Naive thymus-derived CD4-positive, alpha-beta T cell (primary cell): Measurements from ENCODE around the gene CD300H. TPM values are rescaled to one million over a fixed set of nuclear protein-coding genes. Genes with fewer than 3 reads are reported as not detected.

Experiments used
- ATAC-seq: fragments of 150-1000 bp; cut with Tn5 transposase; 2 replicates; pipeline ENCODE4 v1.10.0; 2021; ENCODE audit warnings: mild to moderate bottlenecking, moderate library complexity
- CTCF ChIA-PET: fragments of 350-600 bp; sonication (Branson Sonifier 250); formaldehyde crosslinking; loops from one replicate; lab custom pipeline; 2021; ENCODE audit warnings: antibody characterized with exemption; lab: Charles Lee
- POLR2A ChIA-PET: fragments of 350-600 bp; sonication (Branson Sonifier 250); formaldehyde crosslinking; loops from one replicate; lab custom pipeline; 2021; ENCODE audit warnings: antibody characterized with exemption, inconsistent platforms; lab: Charles Lee
- DNase-seq, 9 donors: peaks; one replicate each; pipeline versions ENCODE4 v3.0.0 to v3.0.0-alpha.2; 2020 to 2022; ENCODE audit warnings: mixed read lengths in 1 of 9
- H3K27ac ChIP-seq: one replicate; pipeline ENCODE4 v1.7.0; 2013; ENCODE audit warnings: mild to moderate bottlenecking, low read depth, low read length, moderate library complexity
- H3K27me3 ChIP-seq, 2 donors: one replicate each; pipeline ENCODE4 v1.7.0; 2013; ENCODE audit warnings: low read length in 2 of 2, mild to moderate bottlenecking in 2 of 2, moderate library complexity in 2 of 2; ENCODE audit not compliant: control insufficient read depth in 2 of 2, insufficient read depth in 2 of 2
- H3K36me3 ChIP-seq, 3 experiments: 1 replicate in 2 of 3; 2 replicates in 1 of 3; pipeline ENCODE4 v1.7.0; 2013; ENCODE audit warnings: low read length in 3 of 3, mild to moderate bottlenecking in 3 of 3, moderate library complexity in 1 of 3; ENCODE audit not compliant: insufficient read depth in 3 of 3, control insufficient read depth in 2 of 3
- H3K4me1 ChIP-seq, 2 donors: one replicate each; pipeline ENCODE4 v1.7.0; 2013; ENCODE audit warnings: low read length in 2 of 2, mild to moderate bottlenecking in 2 of 2, moderate library complexity in 1 of 2; ENCODE audit not compliant: control insufficient read depth in 2 of 2, insufficient read depth in 2 of 2
- H3K4me3 ChIP-seq: 2 replicates; pipeline ENCODE4 v1.7.0; 2013; ENCODE audit warnings: mild to moderate bottlenecking, low read length
- H3K9me3 ChIP-seq, 3 experiments: 1 replicate in 2 of 3; 2 replicates in 1 of 3; pipeline ENCODE4 v1.7.0; 2013; ENCODE audit warnings: low read length in 3 of 3; ENCODE audit not compliant: control insufficient read depth in 2 of 3
- H3K27ac Mint-ChIP-seq, 9 donors: one replicate each; pipeline ENCODE4 v1.8.0; 2020 to 2022; ENCODE audit warnings: mixed read lengths in 9 of 9, mild to moderate bottlenecking in 8 of 9, moderate library complexity in 5 of 9, inconsistent platforms in 2 of 9
- H3K27me3 Mint-ChIP-seq, 5 donors: one replicate each; pipeline ENCODE4 v1.8.0; 2021 to 2022; ENCODE audit warnings: mixed read lengths in 5 of 5, mild to moderate bottlenecking in 1 of 5
- H3K36me3 Mint-ChIP-seq, 5 donors: one replicate each; pipeline ENCODE4 v1.8.0; 2020 to 2022; ENCODE audit warnings: mixed read lengths in 5 of 5, mild to moderate bottlenecking in 3 of 5, inconsistent platforms in 1 of 5
- H3K4me1 Mint-ChIP-seq, 7 donors: one replicate each; pipeline ENCODE4 v1.8.0; 2020 to 2022; ENCODE audit warnings: mixed read lengths in 7 of 7, mild to moderate bottlenecking in 3 of 7, inconsistent platforms in 1 of 7
- H3K4me3 Mint-ChIP-seq, 10 donors: one replicate each; pipeline ENCODE4 v1.8.0; 2020 to 2022; ENCODE audit warnings: mild to moderate bottlenecking in 10 of 10, mixed read lengths in 10 of 10, moderate library complexity in 6 of 10, inconsistent platforms in 2 of 10
- H3K9me3 Mint-ChIP-seq, 11 donors: one replicate each; pipeline ENCODE4 v1.8.0; 2020 to 2022; ENCODE audit warnings: mixed read lengths in 11 of 11, mild to moderate bottlenecking in 4 of 11, inconsistent platforms in 1 of 11, moderate library complexity in 1 of 11
- intact Hi-C, 2 donors: fragments of 100-400 bp; cut with micrococcal nuclease; formaldehyde crosslinking; loops; one replicate each; pipeline ENCODE4 v1.15.1; 2023
- polyA plus RNA-seq, 2 donors: library from polyadenylated mRNA; unstranded; fragments of 300-500 nt; fragmentation: Illumina TruSeq; gene quantifications; one replicate each; pipeline ENCODE4 v1.2.3, GENCODE V29; 2021
- total RNA-seq, 6 experiments: library from RNA in 5 of 6; stranded (reverse) in 5 of 6; gene quantifications; 1 replicate in 5 of 6; 2 replicates in 1 of 6; pipeline ENCODE4 v1.2.3 and lab custom pipeline; 2021 to 2026

Gene CD300H
- total and polyA plus RNA-seq, 7 experiments from 2014 or later = 0.72 to 18.3 TPM; not detected in 5

- Mint-ChIP-seq H3K27me3 (peaks cover 0 to 11% (median 3%) of the 10 kb centered on the region in 5 donors), H3K4me3 (peak overlapping the region in 1 of 10 donors; percentile 70), H3K9me3 (no peaks in the 10 kb centered on the region), H3K27ac (peak overlapping the region in 1 of 9 donors; percentile 86), H3K4me1 (peaks cover 0 to 23% (median 10%) of the 10 kb centered on the region in 7 donors), H3K36me3 (peaks cover 0 to 2% (median 0%) of the 10 kb centered on the region in 5 donors)
- no peak overlapping the region for H3K4me3 ChIP-seq
- H3K27ac ChIP-seq = no peak overlapping the region
- H3K36me3 ChIP-seq = no peaks in the 10 kb centered on the region
- DNase-seq = no peak
- no peaks in the 10 kb centered on the region for H3K9me3 ChIP-seq
- ChIA-PET CTCF (no interaction called here), POLR2A (no interaction called here)
- no peaks in the 10 kb centered on the region for H3K4me1 ChIP-seq
- no peaks in the 10 kb centered on the region for H3K27me3 ChIP-seq
- no peak for ATAC-seq
- intact Hi-C loops = no loop called here
These were observed 20.0 kb downstream of the CD300H start for GRCh38 chr17:74547264-74547663.

GRCh38 chr17:74546586-74546985 is 20.7 kb downstream of the CD300H start:
- no peaks in the 10 kb centered on the region for H3K9me3 Mint-ChIP-seq
- CTCF ChIA-PET = no interaction called here
- H3K4me1 ChIP-seq = no peaks in the 10 kb centered on the region
- intact Hi-C loops = no loop called here
- H3K27ac Mint-ChIP-seq = peak overlapping the region in 2 of 9 donors; percentile 36 to 54
- no peaks in the 10 kb centered on the region for H3K27me3 ChIP-seq
- no peak overlapping the region for H3K4me3 ChIP-seq
- H3K27me3 Mint-ChIP-seq = peaks cover 0 to 11% (median 3%) of the 10 kb centered on the region in 5 donors
- H3K4me3 Mint-ChIP-seq = no peak overlapping the region
- no peaks in the 10 kb centered on the region for H3K9me3 ChIP-seq
- peaks cover 0 to 23% (median 10%) of the 10 kb centered on the region in 7 donors for H3K4me1 Mint-ChIP-seq
- DNase-seq (no peak), ATAC-seq (no peak)
- no peaks in the 10 kb centered on the region for H3K36me3 ChIP-seq
- H3K36me3 Mint-ChIP-seq = peaks cover 0 to 2% (median 0%) of the 10 kb centered on the region in 5 donors
- H3K27ac ChIP-seq = no peak overlapping the region
- POLR2A ChIA-PET = no interaction called here

- ChIA-PET CTCF (no interaction called here), POLR2A (no interaction called here)
- H3K9me3 Mint-ChIP-seq = no peaks in the 10 kb centered on the region
- H3K27me3 Mint-ChIP-seq = peaks cover 0 to 11% (median 3%) of the 10 kb centered on the region in 5 donors
- H3K27ac ChIP-seq = no peak within 1 kb of the TSS
- intact Hi-C loops = no loop called here
- peak within 1 kb of the TSS in 2 of 10 donors; percentile 17 to 29 for H3K4me3 Mint-ChIP-seq
- peaks cover 0 to 2% (median 0%) of the 10 kb centered on the region in 5 donors for H3K36me3 Mint-ChIP-seq
- H3K4me1 Mint-ChIP-seq = peaks cover 0 to 23% (median 10%) of the 10 kb centered on the region in 7 donors
- DNase-seq = no peak
- H3K27ac Mint-ChIP-seq = peak within 1 kb of the TSS in 3 of 9 donors; percentile 36 to 76 (median 54)
- no peaks in the 10 kb centered on the region for H3K9me3 ChIP-seq
- no peaks in the 10 kb centered on the region for H3K36me3 ChIP-seq
- H3K27me3 ChIP-seq = no peaks in the 10 kb centered on the region
- no peak within 1 kb of the TSS for H3K4me3 ChIP-seq
- peak; percentile 92 for ATAC-seq
- no peaks in the 10 kb centered on the region for H3K4me1 ChIP-seq
These were observed 21.5 kb downstream of the CD300H start, which contains the start of gene CD300C for GRCh38 chr17:74545843-74546230. Gene CD300C, minus strand, starts transcription at chr17:74546115. Its CDS starts 333 bp downstream, at chr17:74545782.

GRCh38 chr17:74544991-74545842 is 22.1 kb downstream of the CD300H start:
- Histone ChIP-seq H3K36me3 (no peaks in the 10 kb centered on the region), H3K27ac (no peak overlapping the region), H3K4me3 (no peak overlapping the region), H3K27me3 (no peaks in the 10 kb centered on the region), H3K9me3 (no peaks in the 10 kb centered on the region), H3K4me1 (no peaks in the 10 kb centered on the region)
- DNase-seq (no peak), ATAC-seq (peak; percentile 11)
- peaks cover 0 to 11% (median 2%) of the 10 kb centered on the region in 5 donors for H3K27me3 Mint-ChIP-seq
- H3K9me3 Mint-ChIP-seq = no peaks in the 10 kb centered on the region
- peak overlapping the region in 2 of 10 donors; percentile 17 to 29 for H3K4me3 Mint-ChIP-seq
- ChIA-PET POLR2A (no interaction called here), CTCF (no interaction called here)
- intact Hi-C loops = no loop called here
- peaks cover 0 to 2% (median 0%) of the 10 kb centered on the region in 5 donors for H3K36me3 Mint-ChIP-seq
- H3K27ac Mint-ChIP-seq = peak overlapping the region in 2 of 9 donors; percentile 1 to 76
- peaks cover 0 to 23% (median 10%) of the 10 kb centered on the region in 7 donors for H3K4me1 Mint-ChIP-seq

- Histone ChIP-seq H3K27ac (no peak overlapping the region), H3K4me3 (no peak overlapping the region), H3K27me3 (no peaks in the 10 kb centered on the region), H3K9me3 (no peaks in the 10 kb centered on the region), H3K4me1 (no peaks in the 10 kb centered on the region), H3K36me3 (no peaks in the 10 kb centered on the region)
- H3K36me3 Mint-ChIP-seq = peaks cover 0 to 2% (median 0%) of the 10 kb centered on the region in 5 donors
- peaks cover 0 to 23% (median 10%) of the 10 kb centered on the region in 7 donors for H3K4me1 Mint-ChIP-seq
- intact Hi-C loops = no loop called here
- peaks cover 0 to 12% (median under 1%) of the 10 kb centered on the region in 5 donors for H3K27me3 Mint-ChIP-seq
- H3K27ac Mint-ChIP-seq = no peak overlapping the region
- H3K4me3 Mint-ChIP-seq = no peak overlapping the region
- no peaks in the 10 kb centered on the region for H3K9me3 Mint-ChIP-seq
- ATAC-seq = no peak
- POLR2A ChIA-PET = no interaction called here
- CTCF ChIA-PET = no interaction called here
- DNase-seq = no peak
These were observed 23.2 kb downstream of the CD300H start for GRCh38 chr17:74543891-74544760.

GRCh38 chr17:74543406-74543805 is 23.9 kb downstream of the CD300H start:
- POLR2A ChIA-PET = no interaction called here
- no peak overlapping the region for H3K27ac Mint-ChIP-seq
- intact Hi-C loops = no loop called here
- no peaks in the 10 kb centered on the region for H3K27me3 ChIP-seq
- H3K27ac ChIP-seq = no peak overlapping the region
- H3K9me3 Mint-ChIP-seq = no peaks in the 10 kb centered on the region
- no peaks in the 10 kb centered on the region for H3K4me1 ChIP-seq
- no peak overlapping the region for H3K4me3 Mint-ChIP-seq
- H3K36me3 Mint-ChIP-seq = peaks cover 0 to 2% (median 0%) of the 10 kb centered on the region in 5 donors
- no peaks in the 10 kb centered on the region for H3K36me3 ChIP-seq
- ATAC-seq (no peak), DNase-seq (no peak)
- peaks cover 0 to 9% (median 3%) of the 10 kb centered on the region in 5 donors for H3K27me3 Mint-ChIP-seq
- CTCF ChIA-PET = no interaction called here
- no peak overlapping the region for H3K4me3 ChIP-seq
- H3K4me1 Mint-ChIP-seq = peaks cover 0 to 20% (median 10%) of the 10 kb centered on the region in 7 donors
- H3K9me3 ChIP-seq = no peaks in the 10 kb centered on the region
